ENCODE results near the gene BAIAP2L2.
"Not testable (repeated sequence)": the region's sequence is repeated elsewhere in the genome, so short reads cannot be mapped to it uniquely, and the experiment has no call there.

BAIAP2L2 gene, protein sequence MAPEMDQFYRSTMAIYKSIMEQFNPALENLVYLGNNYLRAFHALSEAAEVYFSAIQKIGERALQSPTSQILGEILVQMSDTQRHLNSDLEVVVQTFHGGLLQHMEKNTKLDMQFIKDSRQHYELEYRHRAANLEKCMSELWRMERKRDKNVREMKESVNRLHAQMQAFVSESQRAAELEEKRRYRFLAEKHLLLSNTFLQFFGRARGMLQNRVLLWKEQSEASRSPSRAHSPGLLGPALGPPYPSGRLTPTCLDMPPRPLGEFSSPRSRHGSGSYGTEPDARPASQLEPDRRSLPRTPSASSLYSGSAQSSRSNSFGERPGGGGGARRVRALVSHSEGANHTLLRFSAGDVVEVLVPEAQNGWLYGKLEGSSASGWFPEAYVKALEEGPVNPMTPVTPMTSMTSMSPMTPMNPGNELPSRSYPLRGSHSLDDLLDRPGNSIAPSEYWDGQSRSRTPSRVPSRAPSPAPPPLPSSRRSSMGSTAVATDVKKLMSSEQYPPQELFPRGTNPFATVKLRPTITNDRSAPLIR

DNA sequence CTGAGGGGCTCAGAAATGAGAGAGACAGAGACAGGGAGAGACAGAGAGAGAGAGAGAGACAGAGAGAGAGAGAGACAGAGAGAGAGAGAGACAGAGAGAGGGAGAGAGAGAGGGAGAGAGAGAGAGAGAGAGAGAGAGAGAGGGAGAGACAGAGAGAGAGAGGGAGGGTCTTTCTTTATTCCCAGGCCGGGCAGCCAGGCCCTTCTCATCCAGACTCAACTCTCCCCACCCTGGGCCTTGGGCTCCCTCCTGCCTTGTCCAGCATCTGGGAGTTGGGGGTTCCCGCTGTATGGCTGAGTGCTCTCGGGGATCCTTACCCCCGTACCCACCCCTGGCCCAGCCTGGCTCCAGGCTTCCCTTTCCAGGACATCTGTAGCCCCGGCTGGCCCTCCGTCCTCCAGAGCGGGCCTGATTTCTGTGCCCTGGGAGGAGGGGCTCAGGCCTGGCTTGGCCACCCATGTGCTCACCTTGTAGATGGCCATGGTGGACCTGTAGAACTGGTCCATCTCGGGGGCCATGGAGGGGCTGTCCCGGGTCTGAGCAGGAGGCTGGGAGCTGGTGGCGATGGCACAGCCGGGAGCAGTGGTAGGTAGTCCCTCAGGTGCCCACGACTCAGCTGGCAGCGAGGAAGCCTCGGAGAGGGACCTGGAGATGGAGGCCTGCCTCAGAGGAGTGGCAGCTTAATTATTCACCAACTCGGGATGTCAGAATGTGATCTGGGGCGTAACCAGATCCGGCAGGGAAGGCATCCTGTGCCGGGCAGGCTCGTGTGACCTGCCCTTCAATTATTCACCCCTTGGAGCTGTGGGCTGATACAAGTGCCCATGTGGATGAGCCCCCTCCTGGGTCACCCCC lies at the start of gene BAIAP2L2:
TSS of gene BAIAP2L2 (minus strand) at position 677 of the 855 bp plus-strand sequence. CDS start at position 518, 159 bp downstream.
- no peak for DNase-seq

GRCh38 chr22:38155703-38156102 lies 45.2 kb upstream of the BAIAP2L2 start:
- DNase-seq, result no peak

DNA sequence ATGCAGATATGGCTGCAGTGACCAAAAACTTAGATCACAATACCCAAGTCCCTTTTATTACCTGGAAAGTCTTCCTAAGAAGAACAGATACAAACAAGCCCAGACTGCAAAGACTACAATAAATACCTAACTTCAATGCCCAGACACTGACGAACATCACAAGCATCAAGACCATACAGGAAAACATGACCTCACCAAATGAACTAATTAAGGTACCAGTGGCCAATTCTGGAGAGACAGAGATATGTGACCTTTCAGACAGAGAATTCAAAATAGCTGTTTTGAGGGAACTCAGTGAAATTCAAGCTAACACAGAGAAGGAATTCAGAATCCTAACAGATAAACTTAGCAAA lies 44.1 kb upstream of the BAIAP2L2 start:
- DNase-seq, result not testable (repeated sequence)

GRCh38 chr22:38153821-38154562 lies 43.5 kb upstream of the BAIAP2L2 start:
- no peak for DNase-seq

GRCh38 chr22:38151126-38151500 lies 40.6 kb upstream of the BAIAP2L2 start:
- DNase-seq, result no peak

DNA sequence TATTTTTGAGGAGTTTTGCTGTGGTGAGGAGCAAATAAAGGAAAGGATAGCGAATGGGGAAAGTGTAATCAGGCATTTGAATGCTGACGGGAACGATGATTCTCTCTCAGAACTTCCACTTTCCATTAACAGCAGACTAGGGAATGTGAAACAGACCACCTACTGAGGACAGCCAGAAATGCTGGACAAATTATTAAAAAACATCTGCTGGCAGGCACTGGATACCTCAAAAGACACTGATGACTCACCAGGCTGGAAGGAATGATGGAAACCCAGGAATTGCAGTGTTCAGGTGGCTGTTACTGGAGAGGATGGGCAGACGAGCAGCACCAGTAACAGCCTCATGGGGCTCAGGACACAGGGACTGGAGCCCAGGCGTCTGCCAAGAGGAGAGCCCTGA lies 37.8 kb upstream of the BAIAP2L2 start:
- DNase-seq, result no peak

GRCh38 chr22:38146166-38146565 lies 35.7 kb upstream of the BAIAP2L2 start:
- DNase-seq, result not testable (repeated sequence)

GRCh38 chr22:38144025-38144405 lies 33.5 kb upstream of the BAIAP2L2 start:
- no peak for DNase-seq

DNA sequence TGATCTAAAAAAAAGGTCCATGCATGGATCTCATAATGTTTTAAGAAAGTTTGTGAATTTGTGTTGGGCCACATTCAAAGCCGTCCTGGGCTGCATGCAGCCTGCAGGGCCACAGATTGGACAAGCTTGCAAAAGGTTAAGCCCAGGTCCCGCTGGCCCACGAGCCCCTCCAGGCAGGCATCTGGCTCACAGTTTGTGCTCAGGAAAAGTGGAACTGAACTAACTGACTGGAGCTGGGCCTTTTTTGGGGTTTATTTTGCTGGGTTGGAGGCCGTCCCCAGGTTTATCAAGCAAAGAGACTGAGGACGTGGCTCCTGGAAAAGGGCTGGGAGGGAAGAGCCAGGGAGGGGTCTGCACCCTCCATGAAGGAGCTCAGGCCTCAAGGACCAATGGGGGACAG lies 32.1 kb upstream of the BAIAP2L2 start:
- no peak for DNase-seq

DNA sequence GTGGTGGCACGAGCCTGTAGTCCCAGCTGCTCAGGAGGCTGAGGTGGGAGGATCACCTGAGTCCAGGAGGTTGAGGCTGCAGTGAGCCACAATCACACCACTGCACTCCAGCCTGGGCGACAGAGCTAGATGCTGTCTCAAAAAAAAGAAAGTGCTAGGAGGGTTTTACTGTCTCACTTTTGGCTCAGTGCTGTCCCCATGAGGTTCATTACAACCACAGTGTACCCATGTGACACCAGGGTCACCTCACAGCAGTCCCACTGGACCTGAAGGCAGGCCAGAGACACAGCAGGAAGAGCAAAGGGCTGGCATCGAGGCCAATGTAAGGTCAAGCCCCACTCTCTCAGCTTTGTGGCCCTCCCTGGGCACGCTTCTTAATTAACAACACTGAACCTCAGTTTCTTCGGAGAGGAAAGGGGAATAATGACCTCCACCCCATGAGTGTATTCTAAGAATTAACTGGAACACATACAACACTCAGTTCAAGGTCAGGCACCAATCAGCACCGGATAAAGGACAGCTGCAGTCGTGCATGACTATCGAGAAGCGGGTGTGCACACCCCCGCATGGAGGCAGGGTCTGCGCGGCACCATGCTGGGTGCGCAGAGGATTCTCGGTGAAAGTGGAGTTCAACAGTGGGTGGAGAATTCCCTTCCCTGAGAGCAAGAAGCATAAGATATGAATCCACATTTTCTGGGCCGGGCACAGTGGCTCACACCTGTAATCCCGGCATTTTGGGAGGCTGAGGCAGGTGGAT lies 30.9 kb upstream of the BAIAP2L2 start:
- DNase-seq, result no peak

GRCh38 chr22:38139901-38140300 lies 29.4 kb upstream of the BAIAP2L2 start:
- no peak for DNase-seq

GRCh38 chr22:38138961-38139360 lies 28.5 kb upstream of the BAIAP2L2 start:
- DNase-seq, result no peak

DNA sequence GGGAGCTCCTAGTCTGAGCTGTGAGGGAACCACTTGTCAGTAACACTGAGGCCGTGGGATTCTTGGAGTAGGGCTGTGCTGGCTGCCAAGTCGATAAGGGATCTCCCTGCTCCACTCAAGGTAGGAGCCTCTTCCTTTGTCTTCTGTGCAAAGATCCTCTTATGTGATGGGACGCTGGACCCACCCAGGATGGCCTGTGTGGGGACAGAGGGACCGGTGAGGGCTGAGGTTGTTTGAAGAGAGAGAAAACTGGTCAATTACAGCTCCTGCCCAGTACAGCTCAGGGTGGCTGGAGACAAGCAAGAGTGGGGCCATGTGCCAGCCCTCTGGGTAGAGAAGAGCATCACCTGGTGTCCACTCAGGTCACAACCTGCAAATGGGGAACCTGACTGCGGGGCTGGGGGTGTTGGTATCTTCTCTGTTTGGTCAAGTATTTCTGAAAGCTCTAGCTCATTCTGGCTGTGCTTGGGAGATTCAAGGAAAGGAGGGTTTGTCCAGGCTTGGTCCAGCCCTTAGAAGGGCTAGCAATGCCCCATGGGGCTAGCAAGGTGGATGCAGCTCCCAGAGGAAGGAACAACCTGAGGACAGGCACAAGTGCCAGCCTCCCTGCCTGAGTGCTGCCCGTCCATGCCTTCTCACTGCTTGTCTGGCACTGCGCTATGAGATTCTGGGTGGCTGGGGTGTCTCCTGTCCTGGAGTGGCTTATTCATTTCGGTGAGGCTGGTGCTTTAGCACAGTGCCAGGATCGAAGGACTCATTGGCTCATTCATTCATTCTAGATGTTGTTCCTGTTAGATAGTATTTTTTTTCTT lies 27.6 kb upstream of the BAIAP2L2 start:
- no peak for DNase-seq

- DNase-seq, result no peak
Observed at GRCh38 chr22:38136607-38137006, 26.1 kb upstream of the BAIAP2L2 start.

GRCh38 chr22:38135133-38135706 lies 24.7 kb upstream of the BAIAP2L2 start:
- DNase-seq, result peak in 1 of 2 experiments; percentile 4

GRCh38 chr22:38133331-38133730 lies 22.8 kb upstream of the BAIAP2L2 start:
- DNase-seq, result no peak

DNA sequence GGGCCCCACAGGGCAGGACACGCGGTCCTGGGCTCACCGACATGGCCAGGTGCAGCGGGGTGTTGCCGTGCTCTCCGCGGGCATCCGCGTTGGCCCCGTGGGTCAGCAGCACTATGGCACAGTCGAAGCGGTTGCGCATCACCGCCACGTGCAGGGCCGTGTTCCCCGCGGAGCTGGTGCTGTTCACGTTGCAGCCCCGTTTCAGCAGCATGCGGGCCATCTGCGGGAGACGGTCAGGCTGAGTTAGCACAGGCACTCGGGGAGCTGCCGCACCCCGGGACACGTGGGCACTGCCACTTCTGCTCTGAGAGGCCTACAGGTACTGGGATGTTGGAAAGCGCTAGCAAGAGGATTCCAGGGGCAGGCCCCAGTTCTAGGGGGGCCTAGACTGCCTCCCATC lies 22.3 kb upstream of the BAIAP2L2 start:
- no peak for DNase-seq

DNA sequence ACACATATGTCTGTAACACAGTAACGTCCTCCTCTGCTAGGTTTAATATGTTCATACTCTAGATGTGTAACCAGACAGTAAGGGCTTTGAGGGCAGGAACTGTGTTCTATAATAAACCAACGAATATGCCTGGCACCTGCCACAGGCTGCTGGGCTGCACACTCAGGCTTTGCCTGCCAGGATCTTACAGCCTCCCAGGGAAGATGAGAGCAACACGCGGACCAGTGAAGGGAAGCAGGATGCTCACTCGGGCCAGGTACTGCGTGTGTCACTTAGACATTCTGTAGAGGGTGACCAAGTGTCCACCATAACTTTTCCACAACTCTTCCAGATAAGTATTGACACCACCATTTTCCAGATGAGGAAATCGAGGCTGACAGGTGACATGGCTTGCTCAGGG lies 21.7 kb upstream of the BAIAP2L2 start:
- DNase-seq, result no peak

DNA sequence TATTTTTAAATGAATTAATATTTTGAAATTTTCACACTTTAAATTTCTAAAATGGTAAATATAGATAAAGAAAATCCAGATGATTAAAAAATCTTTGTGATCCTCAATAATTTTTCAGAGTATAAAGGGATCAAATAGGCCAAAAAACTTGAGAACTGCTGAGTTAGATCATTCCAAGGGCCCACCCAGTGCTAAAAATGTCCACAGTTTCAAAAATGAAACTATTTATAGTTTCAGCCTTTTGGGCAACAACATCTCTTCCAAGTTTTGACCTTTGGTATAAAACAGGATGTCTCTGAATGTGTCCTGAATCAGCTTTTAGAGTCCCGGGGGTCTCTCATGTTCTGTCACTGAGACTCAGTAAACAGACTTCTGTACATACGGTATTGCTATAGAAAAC lies 20.9 kb upstream of the BAIAP2L2 start:
- DNase-seq, result no peak

DNA sequence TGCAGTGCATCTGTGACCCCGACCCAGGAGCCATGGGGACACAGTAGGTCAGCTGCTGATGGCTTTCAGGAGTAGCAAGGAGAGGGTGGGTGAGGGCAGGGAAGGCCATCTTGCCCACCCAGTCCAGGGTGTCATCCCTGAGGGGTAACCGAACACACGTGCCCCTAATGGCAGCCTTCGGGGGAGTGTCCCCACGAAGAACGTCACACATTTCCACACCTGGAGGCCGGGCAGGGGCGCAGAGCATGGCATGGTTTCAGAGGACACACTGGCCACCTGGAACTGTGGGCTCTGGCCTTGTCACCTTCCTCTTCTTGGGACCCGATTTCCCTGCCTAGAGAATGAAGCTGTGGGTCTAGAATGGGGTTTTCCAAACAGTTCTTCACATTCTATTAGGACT lies 19.4 kb upstream of the BAIAP2L2 start:
- no peak for DNase-seq

DNA sequence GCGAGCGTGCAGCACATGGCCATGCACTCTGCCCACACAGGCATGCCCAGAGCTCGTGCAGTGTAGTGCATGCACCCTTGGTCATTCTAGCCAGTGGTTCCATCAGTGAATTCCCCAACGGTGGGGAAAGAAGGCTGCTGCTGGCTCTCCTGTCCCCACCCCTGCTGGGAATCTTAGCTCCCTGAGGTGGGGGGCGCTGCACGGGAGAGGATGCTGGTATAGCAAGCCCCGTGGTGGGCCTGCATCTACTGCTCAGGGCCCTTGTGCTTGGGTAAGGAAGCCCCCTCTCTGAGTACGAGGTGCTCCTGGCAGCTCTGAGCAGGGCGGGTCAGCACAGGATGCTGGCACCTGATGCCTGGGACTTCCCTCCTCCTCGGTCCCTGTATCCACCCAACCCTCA lies 18.5 kb upstream of the BAIAP2L2 start:
- DNase-seq, result no peak
